Transverse colon (tissue), 4 donors: Measurements from ENCODE around the gene CEL. TPM values are rescaled to one million over a fixed set of nuclear protein-coding genes. Genes with fewer than 3 reads are reported as not detected.
"Not testable (repeated sequence)": the region's sequence is repeated elsewhere in the genome, so short reads cannot be mapped to it uniquely, and the experiment has no call there.

Experiments
- DNase-seq: peaks from one replicate; pipeline ENCODE4 v3.0.0-alpha.2; 2019
- H3K27ac ChIP-seq, 4 donors: fragments of 200-600 bp; sonication (generic); 2 replicates each; pipeline ENCODE4 v1.5.1; 2016 to 2018; ENCODE audit warnings: inconsistent platforms in 4 of 4
- H3K27me3 ChIP-seq: fragments of 200-600 bp; sonication (generic); 2 replicates; pipeline ENCODE4 v1.5.1; 2017; ENCODE audit warnings: inconsistent platforms
- H3K36me3 ChIP-seq, 4 donors: fragments of 200-600 bp; sonication (generic); 2 replicates each; pipeline ENCODE4 v1.5.1; 2017 to 2019; ENCODE audit warnings: inconsistent platforms in 4 of 4
- H3K4me1 ChIP-seq, 4 donors: fragments of 200-600 bp; sonication (generic); 2 replicates each; pipeline ENCODE4 v1.5.1; 2017 to 2020; ENCODE audit warnings: inconsistent platforms in 4 of 4
- H3K4me3 ChIP-seq, 4 donors: fragments of 200-600 bp; sonication (generic); 1 replicate in 1 of 4; 2 replicates in 3 of 4; pipeline versions ENCODE4 v1.5.1 to v1.6.1; 2017 to 2019; ENCODE audit warnings: inconsistent platforms in 4 of 4
- H3K9me3 ChIP-seq, 2 donors: fragments of 200-600 bp; sonication (generic); 2 replicates each; pipeline ENCODE4 v1.5.1; 2017 to 2019; ENCODE audit warnings: inconsistent platforms in 2 of 2
- EP300 ChIP-seq: sonication (generic); formaldehyde crosslinking; IDR thresholded peaks from one replicate; pipeline ENCODE4 v1.6.1; 2017; ENCODE audit warnings: antibody characterized with exemption, low read depth
- POLR2A ChIP-seq: fragments of 450-650 bp; IDR thresholded peaks from one replicate; pipeline ENCODE4 v1.6.1; 2016; ENCODE audit warnings: antibody characterized with exemption, mild to moderate bottlenecking, moderate library complexity
- POLR2AphosphoS5 ChIP-seq, 3 donors: sonication (generic); formaldehyde crosslinking; IDR thresholded peaks; one replicate each; pipeline ENCODE4 v1.6.1; 2016; ENCODE audit warnings: antibody characterized with exemption in 3 of 3
- WGBS, 2 donors: methylation state at CpG; one replicate each; pipeline ENCODE4 v1.1.5; 2018; ENCODE audit warnings: low coverage in 1 of 2; 5-methylcytosine and 5-hydroxymethylcytosine counted together
- in situ Hi-C, 4 donors: fragments of 200-750 bp; cut with MboI; loops; one replicate each; pipeline versions ENCODE4 v1.15.0 to v1.15.1; 2017; ENCODE audit warnings: low sequenced_read_pairs in 3 of 4, low pct_ligation_motif_present in 1 of 4, low pct_unique_long_range_greater_than_20kb in 1 of 4
- intact Hi-C: fragments of 100-400 bp; cut with DNase I; formaldehyde crosslinking; loops from one replicate; pipeline ENCODE4 v1.15.1; 2023; ENCODE audit warnings: low total_unique reads
- total RNA-seq, 4 donors: library from RNA; depleted of rRNA; stranded (reverse); fragments of >200 nt; gene quantifications; one replicate each; pipeline ENCODE4 v1.1.0, GENCODE V29; 2016
- TF ChIP-seq, protein P1 (sequence below), 5 experiments: fragments of 200-600 bp in 3 of 5; fragments of 450-650 bp in 2 of 5; sonication (generic) in 3 of 5; IDR thresholded peaks; 1 replicate in 2 of 5; 2 replicates in 3 of 5; pipeline ENCODE4 v1.5.1; 2016 to 2017; ENCODE audit warnings: antibody characterized with exemption in 5 of 5, inconsistent platforms in 3 of 5, mild to moderate bottlenecking in 2 of 5, moderate library complexity in 1 of 5

CEL gene
- total RNA-seq, 4 donors from 2014 or later = 0.27 to 8.6 (median 0.48) TPM; not detected in 1

DNA sequence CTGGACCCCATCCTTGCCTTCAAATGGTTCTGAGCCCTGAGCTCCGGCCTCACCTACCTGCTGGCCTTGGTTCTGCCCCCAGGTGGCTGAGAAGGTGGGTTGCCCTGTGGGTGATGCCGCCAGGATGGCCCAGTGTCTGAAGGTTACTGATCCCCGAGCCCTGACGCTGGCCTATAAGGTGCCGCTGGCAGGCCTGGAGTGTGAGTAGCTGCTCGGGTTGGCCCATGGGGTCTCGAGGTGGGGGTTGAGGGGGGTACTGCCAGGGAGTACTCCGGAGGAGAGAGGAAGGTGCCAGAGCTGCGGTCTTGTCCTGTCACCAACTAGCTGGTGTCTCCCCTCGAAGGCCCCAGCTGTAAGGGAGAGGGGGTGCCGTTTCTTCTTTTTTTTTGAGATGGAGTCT is 5.2 kb downstream of the CEL start:
- in situ Hi-C loops (no loop called here), intact Hi-C loops (no loop called here)
- H3K9me3 ChIP-seq = no peaks in the 10 kb centered on the region
- no peaks in the 10 kb centered on the region for H3K36me3 ChIP-seq
- H3K4me1 ChIP-seq = no peaks in the 10 kb centered on the region
- no peak for DNase-seq
- H3K4me3 ChIP-seq = no peak overlapping the region
- H3K27ac ChIP-seq = no peak overlapping the region
- TF ChIP-seq POLR2A (no peak), POLR2AphosphoS5 (IDR thresholded peaks at IDR 0.05) (no peak), EP300 (no peak)
- TF ChIP-seq, protein P1, sequence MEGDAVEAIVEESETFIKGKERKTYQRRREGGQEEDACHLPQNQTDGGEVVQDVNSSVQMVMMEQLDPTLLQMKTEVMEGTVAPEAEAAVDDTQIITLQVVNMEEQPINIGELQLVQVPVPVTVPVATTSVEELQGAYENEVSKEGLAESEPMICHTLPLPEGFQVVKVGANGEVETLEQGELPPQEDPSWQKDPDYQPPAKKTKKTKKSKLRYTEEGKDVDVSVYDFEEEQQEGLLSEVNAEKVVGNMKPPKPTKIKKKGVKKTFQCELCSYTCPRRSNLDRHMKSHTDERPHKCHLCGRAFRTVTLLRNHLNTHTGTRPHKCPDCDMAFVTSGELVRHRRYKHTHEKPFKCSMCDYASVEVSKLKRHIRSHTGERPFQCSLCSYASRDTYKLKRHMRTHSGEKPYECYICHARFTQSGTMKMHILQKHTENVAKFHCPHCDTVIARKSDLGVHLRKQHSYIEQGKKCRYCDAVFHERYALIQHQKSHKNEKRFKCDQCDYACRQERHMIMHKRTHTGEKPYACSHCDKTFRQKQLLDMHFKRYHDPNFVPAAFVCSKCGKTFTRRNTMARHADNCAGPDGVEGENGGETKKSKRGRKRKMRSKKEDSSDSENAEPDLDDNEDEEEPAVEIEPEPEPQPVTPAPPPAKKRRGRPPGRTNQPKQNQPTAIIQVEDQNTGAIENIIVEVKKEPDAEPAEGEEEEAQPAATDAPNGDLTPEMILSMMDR (IDR thresholded peaks at IDR 0.05) = no peak
- WGBS, 2 donors = 96% methylated on average over 11 of the region's 11 CpGs; no CpG with 5 or more reads in 1 of the 2 donors
- no peaks in the 10 kb centered on the region for H3K27me3 ChIP-seq

DNA sequence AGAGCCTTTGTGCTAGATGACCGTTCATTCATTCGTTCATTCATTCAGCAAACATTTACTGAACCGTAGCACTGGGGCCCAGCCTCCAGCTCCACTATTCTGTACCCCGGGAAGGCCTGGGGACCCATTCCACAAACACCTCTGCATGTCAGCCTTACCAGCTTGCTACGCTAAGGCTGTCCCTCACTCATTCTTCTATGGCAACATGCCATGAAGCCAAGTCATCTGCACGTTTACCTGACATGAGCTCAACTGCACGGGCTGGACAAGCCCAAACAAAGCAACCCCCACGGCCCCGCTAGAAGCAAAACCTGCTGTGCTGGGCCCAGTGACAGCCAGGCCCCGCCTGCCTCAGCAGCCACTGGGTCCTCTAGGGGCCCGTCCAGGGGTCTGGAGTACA is 6.0 kb downstream of the CEL start:
- H3K36me3 ChIP-seq = no peaks in the 10 kb centered on the region
- H3K9me3 ChIP-seq = no peaks in the 10 kb centered on the region
- no peak overlapping the region for H3K4me3 ChIP-seq
- intact Hi-C loops (no loop called here), in situ Hi-C loops (no loop called here)
- H3K27ac ChIP-seq = no peak overlapping the region
- 82% methylated on average over 11 of the region's 11 CpGs; no CpG with 5 or more reads in 1 of the 2 donors for WGBS, 2 donors
- no peaks in the 10 kb centered on the region for H3K4me1 ChIP-seq
- no peaks in the 10 kb centered on the region for H3K27me3 ChIP-seq
- TF ChIP-seq POLR2AphosphoS5 (IDR thresholded peaks at IDR 0.05) (no peak), EP300 (no peak), POLR2A (no peak)
- TF ChIP-seq, protein P1 (IDR thresholded peaks at IDR 0.05) = no peak
- no peak for DNase-seq

DNA sequence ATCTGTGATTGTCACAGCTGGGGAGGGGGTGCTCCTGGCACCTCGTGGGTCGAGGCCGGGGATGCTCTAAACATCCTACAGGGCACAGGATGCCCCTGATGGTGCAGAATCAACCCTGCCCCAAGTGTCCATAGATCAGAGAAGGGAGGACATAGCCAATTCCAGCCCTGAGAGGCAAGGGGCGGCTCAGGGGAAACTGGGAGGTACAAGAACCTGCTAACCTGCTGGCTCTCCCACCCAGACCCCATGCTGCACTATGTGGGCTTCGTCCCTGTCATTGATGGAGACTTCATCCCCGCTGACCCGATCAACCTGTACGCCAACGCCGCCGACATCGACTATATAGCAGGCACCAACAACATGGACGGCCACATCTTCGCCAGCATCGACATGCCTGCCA is 6.7 kb downstream of the CEL start:
- WGBS, 2 donors = 80% methylated on average over 1 of the region's 15 CpGs; no CpG with 5 or more reads in 1 of the 2 donors
- H3K27me3 ChIP-seq, H3K4me1 ChIP-seq, H3K27ac ChIP-seq, in situ Hi-C loops, H3K4me3 ChIP-seq, H3K36me3 ChIP-seq, intact Hi-C loops, DNase-seq, H3K9me3 ChIP-seq: not testable (repeated sequence)

DNA sequence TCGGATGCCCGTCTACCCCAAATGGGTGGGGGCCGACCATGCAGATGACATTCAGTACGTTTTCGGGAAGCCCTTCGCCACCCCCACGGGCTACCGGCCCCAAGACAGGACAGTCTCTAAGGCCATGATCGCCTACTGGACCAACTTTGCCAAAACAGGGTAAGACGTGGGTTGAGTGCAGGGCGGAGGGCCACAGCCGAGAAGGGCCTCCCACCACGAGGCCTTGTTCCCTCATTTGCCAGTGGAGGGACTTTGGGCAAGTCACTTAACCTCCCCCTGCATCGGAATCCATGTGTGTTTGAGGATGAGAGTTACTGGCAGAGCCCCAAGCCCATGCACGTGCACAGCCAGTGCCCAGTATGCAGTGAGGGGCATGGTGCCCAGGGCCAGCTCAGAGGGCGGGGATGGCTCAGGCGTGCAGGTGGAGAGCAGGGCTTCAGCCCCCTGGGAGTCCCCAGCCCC is 8.8 kb downstream of the CEL start:
- H3K4me1 ChIP-seq, H3K9me3 ChIP-seq, DNase-seq: not testable (repeated sequence)

DNA sequence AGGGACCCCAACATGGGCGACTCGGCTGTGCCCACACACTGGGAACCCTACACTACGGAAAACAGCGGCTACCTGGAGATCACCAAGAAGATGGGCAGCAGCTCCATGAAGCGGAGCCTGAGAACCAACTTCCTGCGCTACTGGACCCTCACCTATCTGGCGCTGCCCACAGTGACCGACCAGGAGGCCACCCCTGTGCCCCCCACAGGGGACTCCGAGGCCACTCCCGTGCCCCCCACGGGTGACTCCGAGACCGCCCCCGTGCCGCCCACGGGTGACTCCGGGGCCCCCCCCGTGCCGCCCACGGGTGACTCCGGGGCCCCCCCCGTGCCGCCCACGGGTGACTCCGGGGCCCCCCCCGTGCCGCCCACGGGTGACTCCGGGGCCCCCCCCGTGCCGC is 9.2 kb downstream of the CEL start:
- intact Hi-C loops, in situ Hi-C loops, H3K27me3 ChIP-seq, H3K4me3 ChIP-seq, H3K27ac ChIP-seq, H3K4me1 ChIP-seq, H3K9me3 ChIP-seq, DNase-seq, H3K36me3 ChIP-seq: not testable (repeated sequence)
- WGBS, 2 donors = 94% methylated on average over 5 of the region's 31 CpGs; no CpG with 5 or more reads in 1 of the 2 donors

More for the DNA sequence above, 8.8 kb downstream of the CEL start:
- H3K27me3 ChIP-seq, intact Hi-C loops, in situ Hi-C loops, H3K27ac ChIP-seq, H3K4me3 ChIP-seq, H3K36me3 ChIP-seq: not testable (repeated sequence)
- whole genome bisulfite sequencing, 2 donors = 94% methylated on average over 15 of the region's 17 CpGs; no CpG with 5 or more reads in 1 of the 2 donors

DNA sequence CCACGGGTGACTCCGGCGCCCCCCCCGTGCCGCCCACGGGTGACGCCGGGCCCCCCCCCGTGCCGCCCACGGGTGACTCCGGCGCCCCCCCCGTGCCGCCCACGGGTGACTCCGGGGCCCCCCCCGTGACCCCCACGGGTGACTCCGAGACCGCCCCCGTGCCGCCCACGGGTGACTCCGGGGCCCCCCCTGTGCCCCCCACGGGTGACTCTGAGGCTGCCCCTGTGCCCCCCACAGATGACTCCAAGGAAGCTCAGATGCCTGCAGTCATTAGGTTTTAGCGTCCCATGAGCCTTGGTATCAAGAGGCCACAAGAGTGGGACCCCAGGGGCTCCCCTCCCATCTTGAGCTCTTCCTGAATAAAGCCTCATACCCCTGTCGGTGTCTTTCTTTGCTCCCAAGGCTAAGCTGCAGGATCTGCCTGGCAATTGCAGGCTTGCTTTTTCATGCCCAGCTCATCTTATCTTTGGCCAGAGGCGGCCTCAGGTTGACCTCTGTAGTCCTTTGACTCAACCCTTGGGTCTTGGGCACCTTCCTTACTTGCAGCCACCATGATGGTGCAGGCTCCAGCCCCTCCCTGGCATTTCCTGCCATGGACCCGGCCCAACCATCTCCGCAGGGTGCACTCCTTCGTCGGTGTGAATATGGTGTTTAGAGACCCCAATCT is 9.8 kb downstream of the CEL start:
- TF ChIP-seq POLR2AphosphoS5 (IDR thresholded peaks at IDR 0.05) (no peak), EP300 (no peak), POLR2A (no peak)
- TF ChIP-seq, protein P1 (IDR thresholded peaks at IDR 0.05) = no peak
- Histone ChIP-seq H3K36me3 (no peaks in the 10 kb centered on the region), H3K27me3 (no peaks in the 10 kb centered on the region), H3K4me3 (no peak overlapping the region), H3K4me1 (peaks cover 0 to 4% (median 0%) of the 10 kb centered on the region in 4 donors), H3K9me3 (no peaks in the 10 kb centered on the region), H3K27ac (no peak overlapping the region)
- intact Hi-C loops = no loop called here
- WGBS, 2 donors = 94% methylated on average over 5 of the region's 33 CpGs; no CpG with 5 or more reads in 1 of the 2 donors
- DNase-seq = no peak
- in situ Hi-C loops = no loop called here

DNA sequence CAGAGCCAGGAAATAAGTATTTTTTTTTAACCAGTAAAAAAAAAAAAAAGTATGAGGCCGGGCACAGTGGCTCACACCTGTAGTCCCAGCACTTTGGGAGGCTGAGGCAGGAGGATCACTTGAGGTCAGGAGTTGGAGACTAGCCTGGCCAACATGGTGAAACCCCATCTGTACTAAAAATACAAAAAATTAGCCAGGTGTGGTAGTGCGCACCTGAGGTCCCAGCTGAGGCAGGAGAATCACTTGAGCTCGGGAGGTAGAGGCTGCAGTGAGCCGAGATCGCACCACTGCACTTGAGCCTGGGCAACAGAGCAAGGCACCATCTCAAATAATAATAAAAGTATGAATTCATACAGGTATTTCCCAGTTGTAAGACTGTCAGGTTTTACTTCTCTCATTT is 10.4 kb downstream of the CEL start:
- H3K27ac ChIP-seq, H3K4me3 ChIP-seq, intact Hi-C loops, H3K36me3 ChIP-seq, H3K4me1 ChIP-seq, H3K27me3 ChIP-seq, in situ Hi-C loops, DNase-seq, H3K9me3 ChIP-seq: not testable (repeated sequence)
- 84 to 94% methylated on average over 2 to 5 of the region's 5 CpGs for WGBS, 2 donors
